ENCODE results near the gene FSTL4.

DNA sequence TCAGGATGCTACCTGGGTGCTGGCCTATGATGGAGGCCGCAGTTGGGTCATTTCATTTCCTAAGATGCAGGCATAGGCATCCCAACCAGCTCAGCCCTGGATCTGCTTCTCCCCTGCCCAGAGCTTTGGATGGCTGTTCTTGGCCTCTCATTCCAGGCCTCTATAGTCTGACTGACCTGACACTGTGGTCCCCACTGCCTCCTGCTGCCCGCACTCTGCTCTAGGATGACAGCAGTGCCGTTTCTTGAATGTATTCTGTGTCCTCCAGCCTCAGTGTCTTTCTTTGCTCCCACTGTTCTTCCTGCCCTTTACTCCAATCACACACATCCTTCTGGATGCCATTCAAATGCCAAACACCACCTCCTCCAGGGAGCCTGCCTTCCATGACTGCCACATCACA is 324.8 kb downstream of the FSTL4 start:
- TF ChIP-seq POLR2AphosphoS5 (IDR thresholded peaks at IDR 0.05) (no peak), CTCF (IDR thresholded peaks at IDR 0.05) (peak in 4 of 6 experiments; percentile 28 to 39 (median 34)), POLR2A (IDR thresholded peaks at IDR 0.05) (no peak)

Data from upper lobe of left lung (tissue), 4 donors.